CD4-positive, alpha-beta T cell treated with Interleukin-1 beta for 1 hour (primary cell): Measurements from ENCODE around the gene GRIK3.

Source experiments
- DNase-seq, 2 donors: peaks; one replicate each; pipeline ENCODE4 v3.0.0-alpha.2; 2020 to 2022

The GRIK3 gene

GRCh38 chr1:37010011-37010410, 24.3 kb downstream of the GRIK3 start:
- no peak for DNase-seq

GRCh38 chr1:37009521-37009920, 24.8 kb downstream of the GRIK3 start:
- no peak for DNase-seq

- no peak for DNase-seq
Observed at GRCh38 chr1:37006132-37006868, 28.0 kb downstream of the GRIK3 start.

GRCh38 chr1:37002898-37003297, 31.4 kb downstream of the GRIK3 start:
- DNase-seq: no peak

- DNase-seq: no peak
Observed at GRCh38 chr1:37001703-37002102, 32.6 kb downstream of the GRIK3 start.

- DNase-seq: no peak
Observed at GRCh38 chr1:36996106-36996505, 38.2 kb downstream of the GRIK3 start.

- no peak for DNase-seq
Observed at GRCh38 chr1:36994868-36995267, 39.4 kb downstream of the GRIK3 start.

GRCh38 chr1:36994294-36994693, 40.0 kb downstream of the GRIK3 start:
- DNase-seq: no peak

- DNase-seq: no peak
Observed at GRCh38 chr1:36992139-36992943, 42.0 kb downstream of the GRIK3 start.

GRCh38 chr1:36991551-36991950, 42.8 kb downstream of the GRIK3 start:
- DNase-seq: no peak

GRCh38 chr1:36990928-36991327, 43.4 kb downstream of the GRIK3 start:
- no peak for DNase-seq

GRCh38 chr1:36989241-36989640, 45.1 kb downstream of the GRIK3 start:
- DNase-seq: no peak

GRCh38 chr1:36988741-36989193, 45.5 kb downstream of the GRIK3 start:
- no peak for DNase-seq

- DNase-seq: no peak
Observed at GRCh38 chr1:36988321-36988720, 46.0 kb downstream of the GRIK3 start.

- DNase-seq: no peak
Observed at GRCh38 chr1:36987276-36987675, 47.0 kb downstream of the GRIK3 start.

GRCh38 chr1:36986241-36986985, 47.9 kb downstream of the GRIK3 start:
- DNase-seq: no peak

GRCh38 chr1:36984675-36985074, 49.6 kb downstream of the GRIK3 start:
- DNase-seq: no peak

- DNase-seq: no peak
Observed at GRCh38 chr1:36984026-36984425, 50.3 kb downstream of the GRIK3 start.

- no peak for DNase-seq
Observed at GRCh38 chr1:36982709-36983108, 51.6 kb downstream of the GRIK3 start.

- DNase-seq: no peak
Observed at GRCh38 chr1:36981771-36982622, 52.3 kb downstream of the GRIK3 start.

- no peak for DNase-seq
Observed at GRCh38 chr1:36981126-36981525, 53.2 kb downstream of the GRIK3 start.

- DNase-seq: no peak
Observed at GRCh38 chr1:36977731-36978406, 56.4 kb downstream of the GRIK3 start.
